HG03575 (cell line): ENCODE data around the gene NCOA6.
A peak's percentile ranks its signal among the peaks of the same experiment; 100 is the strongest.
"Not testable (repeated sequence)": the region's sequence is repeated elsewhere in the genome, so short reads cannot be mapped to it uniquely, and the experiment has no call there.

Experiments
- ATAC-seq: cut with Tn5 transposase; IDR thresholded peaks from one replicate; pipeline ENCODE4 v1.9.1; 2021; ENCODE audit not compliant: unreplicated experiment, insufficient number of reproducible peaks, low FRiP score; ENCODE audit errors: extremely low read depth

The NCOA6 gene

DNA sequence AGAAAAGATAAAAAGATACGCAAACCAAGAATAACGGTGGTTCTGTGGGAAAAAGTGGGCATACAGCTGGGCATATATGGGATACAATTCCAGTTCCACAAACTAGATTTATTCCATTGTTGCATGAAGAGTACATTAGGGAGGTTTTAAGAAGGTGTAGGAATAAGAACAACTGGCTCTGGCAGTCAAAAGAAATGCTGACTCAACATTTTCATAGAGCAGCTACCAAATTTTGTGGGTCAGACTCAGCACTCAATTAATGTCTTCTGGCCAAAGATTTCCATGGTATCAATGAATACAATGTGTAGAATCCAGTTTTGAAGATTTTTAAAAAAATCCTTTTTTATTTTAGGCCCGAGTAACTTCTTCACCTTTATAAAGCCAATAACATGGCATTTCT is 81.1 kb downstream of the NCOA6 start:
- no peak for ATAC-seq

DNA sequence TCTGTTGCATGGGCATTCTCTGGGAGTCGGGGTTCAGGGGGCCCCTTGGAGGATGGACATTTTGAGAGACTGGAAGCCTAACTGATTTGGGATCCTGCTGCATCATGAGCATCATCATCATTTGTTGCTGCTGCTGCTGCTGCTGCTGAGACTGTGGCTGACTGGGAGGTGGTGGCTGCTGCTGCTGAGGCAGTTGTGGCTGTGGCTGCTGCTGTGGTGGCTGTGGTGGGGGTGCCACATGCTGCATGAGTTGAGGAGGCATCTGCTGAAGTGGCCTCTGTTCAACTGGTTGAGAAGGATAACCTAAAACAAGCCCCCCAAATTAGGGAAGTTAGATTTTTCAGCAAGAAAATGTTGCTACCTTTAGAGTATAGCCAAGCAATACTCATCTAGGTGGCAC is 82.4 kb downstream of the NCOA6 start:
- no peak for ATAC-seq

DNA sequence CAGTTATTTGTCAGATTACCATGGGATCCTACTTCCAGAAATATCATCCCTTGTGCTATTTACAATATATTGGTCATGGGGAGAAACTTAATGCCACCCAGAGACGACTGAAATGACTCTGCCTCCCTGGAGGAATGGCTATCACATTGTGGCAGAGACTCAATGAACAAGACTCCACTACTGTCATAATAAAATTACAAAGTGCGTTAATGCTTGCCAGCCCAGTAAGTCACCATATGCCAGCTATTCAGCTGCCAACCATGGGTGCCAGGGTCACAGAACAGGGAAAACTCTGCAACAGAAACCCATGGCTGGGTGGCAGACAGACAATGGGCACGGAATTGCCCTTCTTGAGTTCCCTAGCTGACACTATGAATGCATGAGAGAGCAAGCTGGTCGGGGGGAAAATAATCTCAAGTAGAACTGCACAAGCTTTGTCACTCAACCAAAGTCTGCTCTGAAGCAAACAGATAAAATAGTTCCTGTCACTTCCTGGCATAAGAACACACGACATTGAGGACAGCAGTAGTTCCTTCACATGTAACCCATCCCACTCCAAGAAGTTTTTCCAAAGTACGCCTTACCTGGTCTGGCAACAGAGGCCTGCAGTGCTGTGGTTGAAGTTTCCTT is 89.2 kb downstream of the NCOA6 start:
- no peak for ATAC-seq

DNA sequence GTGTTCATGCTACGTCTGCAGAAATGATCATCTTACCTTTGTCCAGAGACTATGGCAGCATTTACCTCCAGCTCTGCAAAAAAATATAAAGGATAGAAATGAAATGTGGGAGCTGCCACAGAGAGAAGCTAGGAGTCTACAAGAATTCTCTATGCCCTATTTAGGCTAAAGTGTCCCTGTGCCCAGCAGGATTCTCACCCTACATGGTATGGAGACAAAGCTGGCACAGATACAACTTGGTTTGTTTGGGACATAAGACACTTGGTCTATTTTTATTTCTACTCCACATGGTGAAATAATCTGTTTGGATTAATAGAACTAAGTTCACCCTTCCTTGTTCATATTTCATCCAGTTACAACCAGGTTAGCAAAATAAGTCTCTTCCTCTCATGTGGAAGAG is 92.9 kb downstream of the NCOA6 start:
- no peak for ATAC-seq

DNA sequence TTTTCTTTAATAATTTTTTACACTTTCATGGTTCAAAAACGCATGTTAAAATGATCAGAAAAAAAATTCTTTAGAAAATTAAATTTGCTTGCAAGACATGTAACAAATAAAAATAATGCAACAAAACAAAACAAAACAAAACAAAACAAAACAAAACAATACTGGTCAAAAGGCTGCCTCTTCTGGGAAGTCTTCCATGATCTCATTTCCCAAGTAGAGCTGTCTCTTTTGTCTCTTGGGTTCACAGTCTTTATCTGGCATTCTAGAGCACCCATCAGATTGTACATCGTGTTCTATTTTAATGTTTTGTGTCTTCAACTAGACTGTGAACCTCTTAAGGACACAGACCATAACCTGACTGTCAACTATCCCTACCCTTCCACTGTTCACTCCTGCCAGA is 96.0 kb downstream of the NCOA6 start:
- no peak for ATAC-seq

DNA sequence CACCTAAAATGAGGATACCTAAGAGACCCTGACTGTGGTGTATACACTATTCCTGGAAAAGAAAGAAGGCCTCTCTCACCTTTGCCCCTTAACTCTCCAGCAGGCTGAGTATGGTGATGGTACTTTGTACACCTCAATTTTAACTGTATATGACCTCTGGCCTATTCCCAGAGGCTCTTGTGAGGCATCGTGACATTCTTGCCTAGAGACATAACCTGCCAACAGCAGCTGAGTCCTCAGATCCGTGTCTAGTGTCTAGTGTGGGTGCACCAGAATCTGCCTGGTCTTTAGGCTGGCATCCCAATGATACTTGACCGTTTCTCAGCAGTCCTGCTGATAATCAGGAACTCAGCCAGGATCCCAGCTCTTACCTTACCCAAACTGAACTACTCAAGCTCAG is 101.3 kb downstream of the NCOA6 start:
- no peak for ATAC-seq

DNA sequence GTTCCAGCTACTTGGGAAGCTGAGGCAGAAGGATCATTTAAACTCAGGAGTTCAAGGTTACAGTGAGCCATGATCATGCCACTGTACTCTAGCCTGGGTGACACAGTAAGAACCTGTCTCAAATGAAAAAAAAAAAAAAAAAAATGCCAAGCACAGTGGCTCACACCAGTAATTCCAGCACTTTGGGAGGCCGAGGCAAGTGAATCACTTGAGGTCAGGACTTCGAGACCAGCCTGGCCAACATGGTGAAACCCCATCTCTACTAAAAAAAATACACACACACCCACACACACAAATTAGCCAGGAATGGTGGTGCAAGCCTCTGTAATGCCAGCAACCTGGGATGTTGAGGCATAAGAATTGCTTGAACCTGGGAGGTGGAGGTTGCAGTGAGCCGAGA is 102.9 kb downstream of the NCOA6 start:
- ATAC-seq = not testable (repeated sequence)

DNA sequence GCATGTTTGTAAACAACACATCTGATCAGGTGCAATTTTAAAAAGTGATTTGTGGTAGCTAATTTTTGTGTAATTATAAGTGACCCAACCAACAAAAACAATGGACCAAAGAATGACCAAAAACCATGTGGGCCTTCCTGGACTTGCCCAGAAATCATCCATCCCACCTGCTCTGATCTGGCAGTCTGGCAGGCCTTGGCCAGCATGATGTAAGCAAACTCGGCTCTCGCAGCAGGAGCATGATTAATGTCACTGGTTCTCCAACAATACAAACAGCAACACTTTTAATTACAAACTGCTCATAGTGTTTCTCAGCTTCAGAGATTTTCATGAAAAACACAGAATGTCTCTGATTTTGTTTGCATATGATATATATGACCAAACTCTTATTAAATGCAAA is 105.2 kb downstream of the NCOA6 start:
- no peak for ATAC-seq

DNA sequence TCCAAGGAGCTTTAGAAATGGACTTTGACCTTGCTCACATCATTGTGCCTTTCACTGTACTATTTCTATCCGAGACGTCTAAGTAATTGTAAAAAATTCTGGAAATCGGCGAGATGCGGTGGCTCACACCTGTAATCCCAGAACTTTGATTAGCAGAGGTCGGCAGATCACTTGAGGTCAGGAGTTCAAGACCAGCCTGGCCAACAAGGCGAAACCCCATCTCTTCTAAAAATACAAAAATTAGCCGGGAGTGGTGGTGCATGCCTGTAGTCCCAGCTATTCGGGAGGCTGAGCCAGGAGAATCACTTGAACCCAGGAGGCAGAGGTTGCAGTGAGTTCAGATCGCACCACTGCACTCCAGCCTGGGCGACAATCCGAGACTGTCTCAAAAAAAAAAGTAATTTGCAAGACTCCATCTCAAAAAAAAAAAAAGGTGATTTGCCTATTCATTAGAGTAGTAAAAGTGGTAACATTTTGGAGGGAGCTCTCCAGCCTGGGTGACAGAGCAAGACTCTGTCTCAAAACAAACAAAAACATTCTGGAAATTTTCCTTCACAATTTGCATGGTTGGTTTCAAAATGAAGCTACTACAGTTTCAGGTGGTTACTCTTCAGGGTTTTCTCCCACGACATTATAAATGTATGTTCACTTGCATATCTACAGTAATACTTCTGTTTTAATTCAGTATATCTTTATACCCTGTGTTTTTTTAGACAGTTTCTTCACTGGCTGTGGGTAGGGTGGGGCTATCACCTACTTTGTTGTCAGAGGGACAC is 106.0 kb downstream of the NCOA6 start:
- peak; percentile 72 for ATAC-seq

DNA sequence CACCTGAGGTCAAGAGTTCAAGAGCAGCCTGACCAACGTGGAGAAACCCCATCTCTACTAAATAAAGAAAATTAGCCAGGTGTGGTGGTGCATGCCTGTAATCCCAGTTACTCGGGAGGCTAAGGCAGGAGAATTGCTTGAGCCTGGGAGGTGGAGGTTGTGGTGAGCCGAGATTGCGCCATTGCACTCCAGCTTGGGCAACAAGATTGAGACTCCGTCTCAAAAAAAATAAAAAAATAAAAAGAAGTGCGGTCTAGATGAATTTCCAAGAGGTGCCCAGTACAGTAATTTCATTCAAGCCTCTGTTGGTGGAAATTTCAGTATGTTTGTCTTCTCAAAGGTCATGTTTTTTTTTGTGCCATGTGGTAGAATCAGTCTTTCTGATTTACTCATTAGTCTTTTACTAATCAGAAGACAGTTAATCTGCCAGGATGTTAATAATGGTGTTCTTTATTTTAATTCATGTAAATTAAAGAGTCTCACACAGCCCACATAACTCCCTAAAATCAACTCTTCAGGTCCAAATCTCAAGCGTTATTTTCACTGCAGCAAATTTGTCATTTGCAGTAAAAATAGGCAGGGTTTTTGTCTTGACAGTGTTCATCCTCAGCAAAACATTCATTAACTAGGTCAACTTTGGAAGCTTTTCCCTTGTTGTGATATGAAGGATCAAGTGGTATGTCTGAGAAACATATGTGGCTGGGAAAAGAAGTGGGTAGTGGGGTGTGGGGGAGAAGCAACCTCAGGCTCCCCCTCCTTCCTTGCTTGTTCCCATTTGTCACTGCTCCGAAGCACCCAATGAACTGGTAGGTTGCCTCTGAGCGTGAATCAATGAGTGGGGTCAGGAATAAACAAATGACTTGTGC is 108.0 kb downstream of the NCOA6 start:
- ATAC-seq = no peak

DNA sequence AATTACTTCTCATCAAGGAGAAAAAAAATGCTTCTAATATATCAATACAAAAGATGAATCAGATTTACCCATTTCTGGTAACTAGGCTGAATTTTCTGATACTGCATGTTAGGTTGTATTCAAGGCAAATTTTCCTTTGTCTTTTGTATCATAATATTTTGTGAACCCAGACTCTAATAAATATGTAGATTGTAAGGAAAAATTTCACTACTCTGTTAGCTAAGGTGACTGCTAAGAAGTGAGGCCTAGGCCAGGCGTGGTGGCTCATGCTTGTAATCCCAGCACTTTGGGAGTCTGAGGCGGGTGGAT is 108.6 kb downstream of the NCOA6 start:
- no peak for ATAC-seq

DNA sequence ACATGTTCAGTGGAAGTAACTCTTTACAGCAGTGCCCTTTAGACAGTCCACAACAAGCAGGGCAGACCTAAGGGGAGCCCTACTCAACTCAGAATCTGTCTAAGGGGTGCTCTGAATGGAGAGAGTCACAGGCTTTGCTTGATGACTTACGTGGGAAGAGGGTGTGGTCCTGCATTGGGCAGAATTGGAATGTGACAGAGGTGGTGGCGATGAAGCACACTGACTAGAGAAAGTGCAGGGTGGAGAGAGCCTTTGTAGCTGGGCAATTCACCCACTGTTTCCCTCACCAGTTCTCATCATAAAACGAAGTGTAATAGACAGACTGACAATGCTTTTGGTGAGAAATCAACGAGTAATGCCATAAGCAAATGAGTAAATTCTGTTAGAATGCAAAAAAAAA is 110.1 kb downstream of the NCOA6 start:
- ATAC-seq = no peak

DNA sequence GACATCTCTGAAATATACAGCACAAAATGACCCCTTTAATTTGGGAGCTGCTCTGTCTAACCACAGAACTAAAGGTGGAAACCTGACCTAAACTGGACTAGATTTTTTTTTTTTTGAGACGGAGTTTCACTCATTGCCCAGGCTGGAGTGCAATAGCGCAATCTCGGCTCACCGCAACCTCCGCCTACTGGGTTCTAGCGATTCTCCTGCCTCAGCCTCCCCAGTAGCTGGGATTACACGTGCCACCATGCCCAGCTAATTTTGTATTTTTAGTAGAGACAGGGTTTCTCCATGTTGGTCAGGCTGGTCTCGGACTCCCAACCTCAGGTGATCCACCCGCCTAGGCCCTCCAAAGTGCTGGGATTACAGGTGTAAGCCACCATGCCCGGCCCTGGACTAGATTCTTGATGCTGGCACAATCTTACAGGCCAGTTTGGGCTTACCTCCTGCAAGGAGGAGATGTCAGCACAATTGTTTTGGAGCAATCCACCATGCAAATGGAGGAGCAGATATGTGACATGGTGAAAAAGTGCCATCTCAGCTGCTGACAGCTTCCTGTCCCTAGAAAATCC is 111.4 kb downstream of the NCOA6 start:
- ATAC-seq = not testable (repeated sequence)

DNA sequence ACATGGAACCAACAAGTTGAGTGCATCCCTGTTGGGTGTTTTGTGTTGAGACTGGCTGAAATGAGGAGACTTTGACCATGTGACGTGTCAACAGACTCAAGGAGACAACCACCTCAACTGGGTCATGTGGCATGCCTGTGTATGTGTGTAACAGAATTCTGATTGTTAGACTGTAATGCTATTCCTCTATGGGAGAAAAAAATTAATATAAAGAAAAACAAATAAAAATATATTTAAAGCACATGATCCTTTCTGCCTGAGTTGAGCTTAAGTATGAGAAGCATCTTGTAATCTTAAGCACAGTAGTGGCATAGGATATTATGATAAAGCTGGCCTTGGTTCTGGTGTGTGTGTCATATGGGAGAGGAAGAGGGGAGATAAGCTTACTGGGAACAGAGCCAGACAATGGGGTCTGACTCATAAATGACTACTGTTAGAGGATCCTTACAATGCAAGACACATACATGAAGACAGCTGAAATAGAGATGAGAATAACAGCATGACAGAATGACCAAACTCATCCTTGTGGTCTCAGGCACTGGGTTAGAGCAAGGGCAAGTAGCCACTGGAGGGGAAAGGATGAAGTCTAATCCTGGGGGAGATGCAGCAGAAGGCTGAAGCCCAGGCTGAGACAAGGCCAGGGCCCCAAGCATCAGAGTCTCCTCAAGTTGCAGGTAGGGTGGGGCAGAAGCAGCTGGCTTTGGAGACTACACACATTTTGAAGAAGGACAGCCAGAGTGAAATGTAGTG is 112.1 kb downstream of the NCOA6 start:
- ATAC-seq = no peak

DNA sequence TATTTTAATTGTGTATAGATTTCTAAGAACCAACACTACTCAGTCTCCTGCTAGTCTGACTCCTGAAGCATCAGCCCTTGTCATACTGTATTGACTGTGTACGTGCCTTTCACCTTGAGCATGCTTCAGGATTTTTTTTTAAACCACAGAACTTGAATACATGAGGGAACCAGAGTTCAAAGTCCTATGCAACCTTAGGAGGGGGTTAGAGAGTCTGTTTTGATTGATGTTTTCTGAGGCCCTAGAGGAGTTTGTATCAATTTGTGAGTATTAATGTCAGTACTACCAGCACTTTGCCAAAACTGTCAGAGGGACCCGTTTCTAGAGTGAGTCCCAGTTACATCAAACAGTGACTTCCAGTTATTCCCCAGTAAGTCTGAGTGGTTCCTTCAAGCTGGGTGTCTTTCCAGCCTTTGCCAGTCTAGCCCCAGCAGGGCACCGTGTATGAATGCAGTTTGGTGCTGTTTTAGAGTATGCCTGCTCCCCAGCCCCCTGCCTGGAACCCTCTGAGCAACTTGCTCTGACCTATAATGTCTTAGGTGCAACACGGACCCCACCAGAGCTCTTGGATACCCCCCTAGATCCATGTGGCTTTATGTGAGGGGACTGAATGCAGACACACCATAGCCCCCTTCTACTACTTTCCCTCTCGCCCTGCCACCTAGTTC is 112.8 kb downstream of the NCOA6 start:
- no peak for ATAC-seq

DNA sequence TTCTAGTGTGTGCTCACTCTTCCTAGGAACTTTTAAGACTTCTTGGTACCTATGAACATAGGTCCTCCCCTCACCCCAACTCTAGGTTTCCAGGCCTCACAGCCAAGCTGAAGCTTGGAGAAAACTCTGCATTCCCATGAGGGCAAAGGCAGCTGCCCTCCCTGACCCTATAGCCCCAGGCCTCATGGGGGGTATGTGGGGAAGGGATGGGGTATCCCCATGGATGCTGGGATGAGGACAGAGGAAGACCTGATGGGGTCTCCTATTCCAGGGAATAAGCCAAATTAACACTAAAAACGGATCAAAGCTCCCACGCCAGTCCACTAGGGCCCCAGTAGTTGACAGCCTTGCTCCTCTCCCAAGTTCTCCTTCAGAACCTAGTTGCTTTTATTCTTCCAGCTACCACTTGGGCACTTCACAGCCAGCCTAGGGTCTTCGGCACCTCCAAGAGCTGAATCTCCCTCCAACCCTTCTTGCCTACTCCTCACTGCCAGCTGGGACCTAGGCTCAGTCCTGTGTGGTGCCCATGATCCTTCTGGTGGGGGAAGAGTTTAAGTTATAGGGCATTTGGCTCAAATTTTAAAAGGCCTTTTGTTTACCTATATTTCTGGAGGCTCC is 113.5 kb downstream of the NCOA6 start:
- ATAC-seq = no peak

DNA sequence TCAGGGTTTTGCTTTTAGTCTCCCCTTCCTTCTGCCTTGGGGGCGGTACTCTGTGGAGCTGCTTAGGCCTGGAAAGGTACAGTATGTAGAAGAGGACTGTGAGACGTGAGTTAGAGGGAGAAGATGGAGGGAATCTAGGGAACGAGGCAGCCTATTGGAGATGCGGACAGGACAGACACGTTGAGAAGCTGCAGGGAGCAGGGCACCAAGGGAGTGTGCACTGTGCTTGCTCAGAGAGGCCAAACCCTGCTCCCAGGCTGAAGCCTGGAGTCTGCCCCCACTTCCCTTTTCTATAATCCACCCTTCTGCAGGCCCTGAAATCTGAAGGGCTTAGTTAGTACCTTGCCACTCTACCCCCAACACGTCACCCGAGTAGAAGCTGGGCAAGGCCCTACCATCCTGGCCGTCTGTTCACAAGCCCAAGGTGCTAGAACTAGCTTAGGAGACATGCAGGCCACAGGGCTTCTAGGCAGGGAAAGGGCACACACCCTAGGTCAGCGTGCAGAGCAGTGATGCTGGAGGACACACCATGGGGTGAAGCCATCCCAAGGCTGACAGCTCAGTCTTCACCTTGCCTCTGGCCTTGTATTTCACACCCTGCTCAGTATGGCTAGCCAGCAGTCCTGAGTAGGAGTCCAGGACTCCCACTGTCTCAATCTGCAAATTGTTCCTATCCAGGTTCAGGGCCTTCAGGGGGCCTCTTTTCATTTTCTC is 114.4 kb downstream of the NCOA6 start:
- ATAC-seq = no peak

DNA sequence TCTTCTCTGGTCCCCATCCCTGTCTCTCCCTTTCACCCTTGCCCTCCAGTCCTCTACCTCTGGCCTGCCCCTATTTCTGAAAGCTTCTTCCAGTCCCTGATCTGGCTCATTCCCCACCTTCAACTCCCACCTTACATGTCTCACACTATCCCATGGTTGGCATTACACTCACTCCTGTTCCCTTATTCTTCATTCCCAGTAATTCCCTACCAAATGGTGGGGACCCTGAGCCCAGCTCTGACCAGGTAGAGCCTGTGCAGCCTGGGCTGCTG is 114.9 kb downstream of the NCOA6 start:
- ATAC-seq = no peak
